Fibroblast of lung (primary cell): ENCODE measurements around the gene RAG2.

Source experiments
- EZH2 ChIP-seq: IDR thresholded peaks from 2 replicates; pipeline ENCODE4 v1.5.1; 2012; ENCODE audit warnings: low read length, control low read depth, mild to moderate bottlenecking; ENCODE audit errors: missing control alignments
- TF ChIP-seq, protein P1 (sequence below), 2 donors: IDR thresholded peaks in 1 of 2; conservative IDR thresholded peaks in 1 of 2; 1 replicate in 1 of 2; 2 replicates in 1 of 2; pipeline ENCODE4 v1.5.1; 2011 to 2012; ENCODE audit warnings: low read length in 2 of 2, control low read depth in 1 of 2, inconsistent platforms in 1 of 2, low read depth in 1 of 2, mild to moderate bottlenecking in 1 of 2

DNA sequence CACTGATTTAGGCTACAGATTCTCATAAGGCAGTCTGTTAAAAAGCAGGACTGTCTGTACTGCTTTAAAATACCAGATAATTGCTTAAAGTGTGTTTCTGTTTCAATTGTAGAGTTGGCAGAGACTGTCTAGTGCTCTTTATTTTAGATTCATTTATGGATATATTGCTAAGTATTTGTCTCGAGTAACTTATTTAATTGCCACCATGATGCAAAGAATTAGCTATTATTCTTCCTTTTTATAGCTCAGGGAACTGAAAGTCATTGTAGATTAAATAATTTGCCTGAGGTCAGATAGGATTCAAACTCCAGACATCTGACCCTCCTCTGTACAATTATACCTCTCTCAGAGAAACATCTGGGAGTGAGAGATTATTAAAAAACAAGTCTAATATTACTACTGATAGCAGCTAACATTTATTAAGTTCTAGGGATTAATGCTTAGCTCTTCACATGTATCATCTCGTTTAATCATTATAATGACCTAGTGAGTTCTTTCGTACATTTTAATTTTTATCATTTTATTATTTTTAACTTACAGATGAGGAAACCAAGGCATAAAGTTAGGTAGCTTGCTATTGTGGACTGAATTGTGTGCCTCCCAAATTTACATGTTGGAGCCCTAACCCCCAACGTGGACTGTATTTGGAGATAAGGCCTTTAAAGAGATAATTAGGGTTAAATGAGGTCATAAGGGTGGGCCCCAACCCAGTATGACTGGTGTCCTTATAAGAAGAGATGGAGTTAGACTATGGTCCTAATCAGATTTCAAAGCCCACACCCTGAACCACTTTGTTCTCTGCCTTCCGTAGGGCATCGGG is 19.7 kb upstream of the RAG2 start:
- TF ChIP-seq, protein P1, sequence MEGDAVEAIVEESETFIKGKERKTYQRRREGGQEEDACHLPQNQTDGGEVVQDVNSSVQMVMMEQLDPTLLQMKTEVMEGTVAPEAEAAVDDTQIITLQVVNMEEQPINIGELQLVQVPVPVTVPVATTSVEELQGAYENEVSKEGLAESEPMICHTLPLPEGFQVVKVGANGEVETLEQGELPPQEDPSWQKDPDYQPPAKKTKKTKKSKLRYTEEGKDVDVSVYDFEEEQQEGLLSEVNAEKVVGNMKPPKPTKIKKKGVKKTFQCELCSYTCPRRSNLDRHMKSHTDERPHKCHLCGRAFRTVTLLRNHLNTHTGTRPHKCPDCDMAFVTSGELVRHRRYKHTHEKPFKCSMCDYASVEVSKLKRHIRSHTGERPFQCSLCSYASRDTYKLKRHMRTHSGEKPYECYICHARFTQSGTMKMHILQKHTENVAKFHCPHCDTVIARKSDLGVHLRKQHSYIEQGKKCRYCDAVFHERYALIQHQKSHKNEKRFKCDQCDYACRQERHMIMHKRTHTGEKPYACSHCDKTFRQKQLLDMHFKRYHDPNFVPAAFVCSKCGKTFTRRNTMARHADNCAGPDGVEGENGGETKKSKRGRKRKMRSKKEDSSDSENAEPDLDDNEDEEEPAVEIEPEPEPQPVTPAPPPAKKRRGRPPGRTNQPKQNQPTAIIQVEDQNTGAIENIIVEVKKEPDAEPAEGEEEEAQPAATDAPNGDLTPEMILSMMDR (conservative IDR thresholded peaks at IDR 0.05 in 1 of 2, IDR thresholded peaks at IDR 0.05 in 1 of 2; ENCODE audit: low read depth in 1 of 2, low read length in 2 of 2), result no peak
- no peak for TF ChIP-seq EZH2
